ENCODE data around the gene BTG3. TPM values are rescaled to one million over a fixed set of nuclear protein-coding genes. Genes with fewer than 3 reads are reported as not detected.

BTG3 gene
- total and polyA plus RNA-seq, 9 of the 15 experiments (the other 6 are each of a cell fraction or from before 2014, with no cell fraction given): 11.7 to 43.0 (median 29.7) TPM

DNA sequence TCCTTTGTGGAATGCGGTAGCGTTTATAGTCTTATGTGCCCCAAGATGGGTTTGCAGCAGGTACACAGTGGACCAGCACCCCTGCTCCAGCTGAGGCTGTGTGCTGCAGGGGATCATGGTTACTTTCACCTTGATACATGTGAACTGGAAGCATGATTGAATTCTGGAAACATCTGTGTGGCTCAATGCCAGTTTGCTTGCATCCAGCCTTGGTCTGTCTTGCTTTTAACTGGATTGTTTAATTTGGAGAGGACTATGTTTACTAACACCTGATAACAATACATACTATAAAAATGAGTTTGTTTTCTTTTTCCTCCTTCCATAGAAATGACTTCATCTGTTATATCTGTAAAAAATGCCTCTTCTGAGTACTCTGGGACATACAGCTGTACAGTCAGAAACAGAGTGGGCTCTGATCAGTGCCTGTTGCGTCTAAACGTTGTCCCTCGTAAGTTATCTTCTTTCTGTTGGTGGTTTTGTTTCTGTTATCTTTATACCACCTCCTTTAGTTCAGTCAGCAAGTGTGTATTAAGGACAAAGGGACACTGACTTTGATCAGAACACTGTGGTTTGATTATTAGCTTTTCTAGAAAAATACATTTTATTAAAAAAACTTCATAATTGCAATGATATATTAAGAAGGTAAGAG lies 52.2 kb downstream of the BTG3 start (continued):
- TF ChIP-seq, protein P1, sequence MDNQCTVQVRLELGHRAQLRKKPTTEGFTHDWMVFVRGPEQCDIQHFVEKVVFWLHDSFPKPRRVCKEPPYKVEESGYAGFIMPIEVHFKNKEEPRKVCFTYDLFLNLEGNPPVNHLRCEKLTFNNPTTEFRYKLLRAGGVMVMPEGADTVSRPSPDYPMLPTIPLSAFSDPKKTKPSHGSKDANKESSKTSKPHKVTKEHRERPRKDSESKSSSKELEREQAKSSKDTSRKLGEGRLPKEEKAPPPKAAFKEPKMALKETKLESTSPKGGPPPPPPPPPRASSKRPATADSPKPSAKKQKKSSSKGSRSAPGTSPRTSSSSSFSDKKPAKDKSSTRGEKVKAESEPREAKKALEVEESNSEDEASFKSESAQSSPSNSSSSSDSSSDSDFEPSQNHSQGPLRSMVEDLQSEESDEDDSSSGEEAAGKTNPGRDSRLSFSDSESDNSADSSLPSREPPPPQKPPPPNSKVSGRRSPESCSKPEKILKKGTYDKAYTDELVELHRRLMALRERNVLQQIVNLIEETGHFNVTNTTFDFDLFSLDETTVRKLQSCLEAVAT (IDR thresholded peaks at IDR 0.05): no peak
- TF ChIP-seq SPI1 (IDR thresholded peaks at IDR 0.05; ENCODE audit: borderline replicate concordance, low read depth, low read length) (no peak), CAMTA2 (CRISPR knock-in tag; conservative IDR thresholded peaks at IDR 0.05) (no peak)

GRCh38 chr21:17554679-17555465 lies 57.8 kb downstream of the BTG3 start:
- Histone ChIP-seq H3K4me3 (no peak overlapping the region), H2AFZ (ENCODE audit: low read depth, low read length) (no peak overlapping the region), H3K27me3 (ENCODE audit: control insufficient read depth in 2 of 2, insufficient read depth in 2 of 2, low read length in 2 of 2) (no peaks in the 10 kb centered on the region; a peak in 1 of 5 replicates), H3K4me2 (ENCODE audit: insufficient read depth, low read length) (no peak overlapping the region), H3K9me1 (ENCODE audit: control insufficient read depth, insufficient read depth, low read length) (no peaks in the 10 kb centered on the region), H3K4me1 (replicated peaks in 1 of 2; ENCODE audit: control insufficient read depth in 2 of 2, insufficient read depth in 2 of 2, low read length in 2 of 2) (no peaks in the 10 kb centered on the region), H3K36me3 (ENCODE audit: control insufficient read depth, insufficient read depth, low read length) (no peaks in the 10 kb centered on the region), H3K27ac (ENCODE audit: extremely low read depth, low read depth, low read length) (no peak overlapping the region), H3K9ac (ENCODE audit: insufficient read depth in 1 of 2, low read depth in 2 of 2, low read length in 2 of 2) (no peak overlapping the region), H4K20me1 (replicated peaks; ENCODE audit: control insufficient read depth, insufficient read depth, low read length) (no peaks in the 10 kb centered on the region), H3K9me3 (replicated peaks; ENCODE audit: control insufficient read depth, insufficient read depth, low read depth, low read length) (no peaks in the 10 kb centered on the region), H3K79me2 (ENCODE audit: control insufficient read depth, insufficient read depth, low read length) (no peaks in the 10 kb centered on the region)
- FAIRE-seq: no peak
- BruUV-seq (replicated peaks): no TSS peak
- ChIA-PET POLR2A (interaction anchor here (1.0 kb wide), 1 partner anchor 10 kb away, joined by 3 read pairs; no protein-coding TSS in a partner anchor), CTCF (ENCODE audit: low intra/inter-chr PET ratio) (interaction anchor here (1.5 kb wide), 1 partner anchor 168 kb away, joined by 4 read pairs; no protein-coding TSS in a partner anchor)
- intact Hi-C loops (cut with micrococcal nuclease) (loop anchor here (10.0 kb wide), 1 partner anchor 170 kb away; no protein-coding TSS in a partner anchor), in situ Hi-C loops (cut with MboI) (no loop called here)
- DNase-seq (ENCODE audit: extremely low read depth in 1 of 4, low spot score in 3 of 4): peak in 2 of 4 experiments; percentile 8 to 10
- WGBS (ENCODE audit: insufficient coverage, low coverage, missing lambda C conversion rate): 0% methylated on average over 6 of the region's 6 CpGs
- no peak for ATAC-seq
- TF ChIP-seq PYGO2 (tag; IDR thresholded peaks at IDR 0.05): no peak
- TF ChIP-seq MTA3 (IDR thresholded peaks at IDR 0.05; ENCODE audit: borderline replicate concordance): no peak
- TF ChIP-seq BCL6 (CRISPR knock-in tag; IDR thresholded peaks at IDR 0.05): no peak
- TF ChIP-seq, protein P2, sequence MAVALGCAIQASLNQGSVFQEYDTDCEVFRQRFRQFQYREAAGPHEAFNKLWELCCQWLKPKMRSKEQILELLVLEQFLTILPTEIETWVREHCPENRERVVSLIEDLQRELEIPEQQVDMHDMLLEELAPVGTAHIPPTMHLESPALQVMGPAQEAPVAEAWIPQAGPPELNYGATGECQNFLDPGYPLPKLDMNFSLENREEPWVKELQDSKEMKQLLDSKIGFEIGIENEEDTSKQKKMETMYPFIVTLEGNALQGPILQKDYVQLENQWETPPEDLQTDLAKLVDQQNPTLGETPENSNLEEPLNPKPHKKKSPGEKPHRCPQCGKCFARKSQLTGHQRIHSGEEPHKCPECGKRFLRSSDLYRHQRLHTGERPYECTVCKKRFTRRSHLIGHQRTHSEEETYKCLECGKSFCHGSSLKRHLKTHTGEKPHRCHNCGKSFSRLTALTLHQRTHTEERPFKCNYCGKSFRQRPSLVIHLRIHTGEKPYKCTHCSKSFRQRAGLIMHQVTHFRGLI (CRISPR knock-in tag; IDR thresholded peaks at IDR 0.05): no peak
- TF ChIP-seq NELFE (IDR thresholded peaks at IDR 0.05; ENCODE audit: insufficient read depth, insufficient read length): no peak
- no peak for TF ChIP-seq WHSC1 (IDR thresholded peaks at IDR 0.05; ENCODE audit: low read length)
- TF ChIP-seq, protein P3, sequence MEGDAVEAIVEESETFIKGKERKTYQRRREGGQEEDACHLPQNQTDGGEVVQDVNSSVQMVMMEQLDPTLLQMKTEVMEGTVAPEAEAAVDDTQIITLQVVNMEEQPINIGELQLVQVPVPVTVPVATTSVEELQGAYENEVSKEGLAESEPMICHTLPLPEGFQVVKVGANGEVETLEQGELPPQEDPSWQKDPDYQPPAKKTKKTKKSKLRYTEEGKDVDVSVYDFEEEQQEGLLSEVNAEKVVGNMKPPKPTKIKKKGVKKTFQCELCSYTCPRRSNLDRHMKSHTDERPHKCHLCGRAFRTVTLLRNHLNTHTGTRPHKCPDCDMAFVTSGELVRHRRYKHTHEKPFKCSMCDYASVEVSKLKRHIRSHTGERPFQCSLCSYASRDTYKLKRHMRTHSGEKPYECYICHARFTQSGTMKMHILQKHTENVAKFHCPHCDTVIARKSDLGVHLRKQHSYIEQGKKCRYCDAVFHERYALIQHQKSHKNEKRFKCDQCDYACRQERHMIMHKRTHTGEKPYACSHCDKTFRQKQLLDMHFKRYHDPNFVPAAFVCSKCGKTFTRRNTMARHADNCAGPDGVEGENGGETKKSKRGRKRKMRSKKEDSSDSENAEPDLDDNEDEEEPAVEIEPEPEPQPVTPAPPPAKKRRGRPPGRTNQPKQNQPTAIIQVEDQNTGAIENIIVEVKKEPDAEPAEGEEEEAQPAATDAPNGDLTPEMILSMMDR (IDR thresholded peaks at IDR 0.05 in 2 of 3, conservative IDR thresholded peaks at IDR 0.05 in 1 of 3; ENCODE audit: insufficient read depth in 2 of 3, low read depth in 1 of 3, low read length in 3 of 3): peak in 2 of 3 experiments; percentile 11 to 27; a peak in 2 of 6 replicates
- no peak for TF ChIP-seq PTBP1 (IDR thresholded peaks at IDR 0.05; ENCODE audit: low read depth, low read length)
- TF ChIP-seq ZNF384 (IDR thresholded peaks at IDR 0.05; ENCODE audit: low read depth, low read length): no peak
- no peak for TF ChIP-seq HSF4 (CRISPR knock-in tag; IDR thresholded peaks at IDR 0.05; ENCODE audit: borderline replicate concordance)
- TF ChIP-seq RAD21 (CRISPR knock-in tag; conservative IDR thresholded peaks at IDR 0.05 in 1 of 2, IDR thresholded peaks at IDR 0.05 in 1 of 2): peak in 1 of 2 experiments; percentile 20; a peak in 1 of 4 replicates

Measured in K562 (cell line).